H1 (cell line): ENCODE data around the gene KLF6. TPM values are rescaled to one million over a fixed set of nuclear protein-coding genes. Genes with fewer than 3 reads are reported as not detected.

ENCODE experiments used
- EGR1 ChIP-seq: IDR thresholded peaks from 2 replicates; pipeline ENCODE4 v1.6.1; 2011; ENCODE audit warnings: low read depth, low read length, borderline replicate concordance
- EZH2 ChIP-seq: fragments of 200-600 bp; sonication (generic); IDR thresholded peaks from 2 replicates; pipeline ENCODE4 v1.7.1; 2012; ENCODE audit warnings: low read depth, mild to moderate bottlenecking, moderate library complexity, low read length, inconsistent platforms; ENCODE audit not compliant: severe bottlenecking
- KDM5A ChIP-seq: fragments of 200-600 bp; IDR thresholded peaks from 2 replicates; pipeline ENCODE4 v1.7.1; 2012; ENCODE audit warnings: mild to moderate bottlenecking, low read length, inconsistent platforms, mixed read lengths
- SAP30 ChIP-seq: fragments of 300-600 bp; sonication (generic); IDR thresholded peaks from 2 replicates; pipeline ENCODE4 v1.7.1; 2012; ENCODE audit warnings: low read length, moderate library complexity, mild to moderate bottlenecking, inconsistent platforms; ENCODE audit not compliant: insufficient read depth, insufficient replicate concordance
- polyA plus RNA-seq, 7 experiments: library from polyadenylated mRNA; depleted of rRNA in 3 of 7; stranded (reverse) in 5 of 7; unstranded in 2 of 7; fragments of >200 nt in 5 of 7; fragments of 200-250 nt in 2 of 7; gene quantifications; 1 replicate in 5 of 7; 2 replicates in 1 of 7; 4 replicates in 1 of 7; pipeline versions ENCODE4 v1.2.1 to v1.2.3, GENCODE V29; 2011 to 2013; ENCODE audit warnings: missing spikeins in 2 of 7, mixed read lengths in 2 of 7
- total RNA-seq: library from RNA; stranded (reverse); fragmentation: NEBNext Ultra II Directional; extraction: Animal tissue kit (Norgen Biotek cat#: 25700); gene quantifications from 2 replicates; pipeline ENCODE4 v1.2.1, GENCODE V29; 2021

KLF6 gene
- total and polyA plus RNA-seq, 2 of the 8 experiments (the other 6 are each of a cell fraction or from before 2014, with no cell fraction given), result 5.7 to 19.5 TPM

- TF ChIP-seq EZH2 (no peak), SAP30 (no peak), EGR1 (no peak), KDM5A (no peak)
Observed at GRCh38 chr10:3803927-3804741, 19.1 kb upstream of the KLF6 start (continued).
